SW480 (cell line): ENCODE results near the gene KREMEN2.
A peak's percentile ranks its signal among the peaks of the same experiment; 100 is the strongest.

Experiments used
- DNase-seq: peaks from one replicate; pipeline ENCODE4 v3.0.0-alpha.2; 2016; ENCODE audit warnings: low spot score

KREMEN2 gene

DNA sequence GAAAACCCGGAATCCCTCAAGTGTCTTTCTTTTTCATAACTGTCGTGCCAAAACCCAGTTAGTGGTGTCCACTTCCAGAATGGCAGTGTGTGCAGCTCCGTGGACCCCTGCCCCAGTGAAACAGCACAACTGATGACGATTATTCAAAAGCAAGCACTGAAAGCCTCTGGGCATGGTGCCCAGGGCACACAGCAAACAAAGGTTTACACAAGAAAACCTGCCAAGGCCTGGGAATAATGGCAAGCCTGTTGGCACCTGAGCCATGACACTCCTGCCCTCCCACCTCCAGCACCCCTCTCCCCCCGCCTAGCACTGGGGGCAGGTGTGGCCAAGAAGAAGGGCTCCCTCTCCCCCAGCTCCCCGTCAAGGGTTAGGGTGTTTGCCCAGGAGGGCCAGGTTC is 13.4 kb downstream of the KREMEN2 start:
- DNase-seq = no peak

GRCh38 chr16:2979669-2980226 is 15.7 kb downstream of the KREMEN2 start:
- no peak for DNase-seq

GRCh38 chr16:2980227-2981176 is 16.4 kb downstream of the KREMEN2 start, which contains the start of gene PKMYT1:
TSS of gene PKMYT1 (minus strand) at chr16:2980446. CDS start at chr16:2979657, 789 bp downstream.
- DNase-seq = peak; percentile 81

DNA sequence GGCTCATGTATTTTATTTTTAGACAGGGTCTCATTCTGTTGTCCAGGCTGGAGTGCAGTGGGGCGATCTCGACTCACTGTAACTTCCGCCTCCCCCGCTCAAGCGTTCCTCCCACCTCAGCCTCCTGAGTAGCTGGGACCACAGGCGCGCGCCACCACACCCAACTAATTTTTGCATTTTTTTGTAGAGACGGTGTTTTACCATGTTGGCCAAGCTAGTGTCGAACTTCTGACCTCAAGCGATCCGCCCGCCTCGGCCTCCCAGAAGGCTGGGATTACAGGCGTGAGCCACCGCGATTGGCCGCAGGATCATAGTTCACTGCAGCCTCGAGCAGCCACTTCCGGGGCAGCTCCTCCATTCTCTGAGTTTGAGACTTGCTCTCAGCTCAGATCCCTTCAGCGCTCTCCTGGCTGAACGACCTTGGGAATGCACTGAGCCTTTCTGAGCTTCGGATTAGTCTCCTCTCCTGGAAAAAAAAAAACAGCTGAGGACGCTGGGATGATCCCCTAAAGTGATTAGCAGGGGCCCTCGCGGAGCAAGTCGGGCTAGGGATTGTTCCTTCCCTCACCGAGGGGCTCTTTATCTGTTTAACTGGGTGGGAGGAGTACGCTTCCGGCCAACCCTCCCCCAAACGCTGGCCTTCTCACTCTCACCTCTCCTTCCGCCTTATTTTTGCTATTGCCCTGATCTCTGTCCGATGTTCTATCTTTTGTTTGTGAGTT is 17.3 kb downstream of the KREMEN2 start:
- no peak for DNase-seq

DNA sequence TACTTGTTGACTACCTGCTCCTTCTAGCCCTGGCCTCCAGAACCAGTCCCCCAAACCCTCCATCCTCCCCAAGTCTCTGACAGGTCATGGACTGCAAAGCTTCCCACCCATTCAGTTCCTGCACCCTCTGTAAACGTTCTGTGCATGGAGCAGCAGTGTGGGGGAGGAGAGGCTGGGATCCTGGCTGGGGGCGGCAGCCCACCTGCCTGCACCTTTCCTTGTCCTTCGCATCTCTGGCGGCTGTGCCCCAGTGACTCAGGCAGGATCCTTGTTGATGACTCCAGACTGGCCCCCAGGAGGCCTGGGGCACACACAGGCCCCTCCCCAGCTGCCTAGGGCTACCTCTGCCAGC is 17.8 kb downstream of the KREMEN2 start:
- DNase-seq = no peak

DNA sequence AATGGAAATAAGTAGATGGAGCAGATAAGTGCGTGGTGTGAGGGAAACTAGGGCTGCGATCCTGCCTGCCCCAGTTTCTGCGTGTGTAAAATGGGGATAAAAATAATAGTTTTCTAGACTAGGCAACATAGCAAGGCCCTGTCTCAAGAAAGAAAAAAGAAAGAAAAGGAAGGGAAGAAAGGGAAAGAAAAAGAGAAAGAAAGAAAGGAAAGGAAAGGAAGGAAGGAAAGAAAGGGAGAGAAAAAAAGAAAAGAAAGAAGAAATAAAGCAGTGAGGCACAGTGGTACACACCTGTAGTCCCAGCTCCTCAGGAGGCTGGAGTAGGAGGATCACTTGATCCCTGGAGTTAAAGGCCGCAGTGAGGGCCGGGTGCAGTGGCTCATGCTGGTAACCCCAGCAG is 18.3 kb downstream of the KREMEN2 start:
- no peak for DNase-seq

DNA sequence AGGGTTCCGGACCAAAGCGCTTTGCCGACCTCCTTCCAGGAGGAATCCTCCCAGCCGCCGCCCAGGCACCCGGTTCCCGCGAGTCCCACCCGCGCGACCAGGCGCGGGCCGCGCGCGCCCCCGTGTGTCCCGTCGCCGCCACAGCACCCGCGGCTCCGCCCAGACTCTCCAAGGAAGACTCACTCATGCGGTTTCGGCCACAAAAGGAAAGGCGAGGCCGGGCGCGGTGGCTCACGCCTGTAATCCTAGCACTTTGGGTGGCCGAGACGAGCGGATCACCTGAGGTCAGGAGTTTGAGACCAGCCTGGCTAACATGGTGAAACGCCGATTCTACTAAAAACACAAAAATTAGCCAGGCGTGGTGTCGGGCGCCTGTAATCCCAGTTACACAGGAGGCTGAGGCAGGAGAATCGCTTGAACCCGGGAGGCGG is 19.6 kb downstream of the KREMEN2 start:
- peak; percentile 72 for DNase-seq

DNA sequence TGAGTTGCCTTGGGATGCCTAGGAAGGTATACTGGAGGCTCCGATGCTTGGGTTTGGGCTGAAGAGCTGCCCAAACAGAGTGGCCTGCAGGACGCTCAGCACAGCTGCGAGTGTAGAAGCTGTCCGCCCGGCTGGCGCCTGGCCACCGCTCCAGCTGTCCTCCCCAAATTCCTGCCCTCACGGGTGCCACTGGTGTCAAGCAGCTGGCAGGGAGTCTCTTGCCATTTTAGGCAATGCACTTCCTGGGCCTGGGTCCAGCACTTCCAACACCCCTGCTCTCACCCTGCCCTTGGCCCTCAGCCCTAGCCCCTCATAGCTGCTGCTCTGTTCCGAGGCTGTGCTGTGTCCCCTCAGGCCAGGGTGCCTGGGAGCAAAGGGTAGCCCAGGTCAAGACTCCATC is 21.4 kb downstream of the KREMEN2 start:
- no peak for DNase-seq

DNA sequence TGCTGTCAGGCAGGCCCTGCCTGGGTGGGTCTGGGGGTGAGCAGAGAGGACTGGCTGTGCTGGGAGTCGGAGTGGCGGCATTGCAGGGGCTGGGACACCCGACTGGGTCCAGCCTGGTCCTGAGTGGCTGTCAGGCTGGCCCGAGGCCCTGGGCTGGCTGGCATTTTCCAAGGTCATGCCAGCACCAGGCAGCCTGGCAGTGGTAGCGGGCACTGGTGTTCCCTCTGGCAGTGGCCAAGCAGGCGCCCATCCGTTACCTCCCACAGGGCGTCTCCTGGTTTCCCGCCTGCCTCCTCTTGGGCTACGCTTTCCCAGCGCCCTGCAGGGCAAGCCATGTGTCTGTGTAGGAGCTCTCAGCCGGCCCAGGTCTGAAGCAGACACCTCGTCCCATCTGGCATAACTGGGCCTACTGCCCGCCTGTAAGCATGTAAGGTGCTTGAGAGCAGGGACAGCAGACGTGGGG is 21.8 kb downstream of the KREMEN2 start:
- DNase-seq = no peak

GRCh38 chr16:2986623-2987188 is 22.6 kb downstream of the KREMEN2 start:
- no peak for DNase-seq

- no peak for DNase-seq
These were observed 23.2 kb downstream of the KREMEN2 start for GRCh38 chr16:2987286-2987685.

DNA sequence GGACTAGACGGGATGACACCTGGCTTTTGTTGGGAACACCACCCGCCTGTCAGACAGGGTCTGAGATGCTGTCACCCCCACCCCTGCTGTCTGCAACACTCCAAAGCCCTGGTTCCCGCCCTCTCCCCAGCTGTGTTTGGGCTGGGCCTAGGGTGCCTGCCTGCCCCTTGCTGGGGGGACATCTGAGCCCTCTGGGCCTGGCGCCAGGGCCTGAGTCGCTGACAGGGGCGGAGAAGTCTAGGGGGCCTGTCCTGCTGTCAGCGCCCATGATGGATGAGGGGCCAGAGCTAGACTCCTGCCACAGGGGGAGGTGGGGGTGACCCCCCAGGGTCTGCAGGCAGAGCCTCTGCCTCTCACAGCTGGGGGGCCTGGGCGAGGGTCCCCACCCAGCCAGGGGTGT is 23.8 kb downstream of the KREMEN2 start:
- no peak for DNase-seq

DNA sequence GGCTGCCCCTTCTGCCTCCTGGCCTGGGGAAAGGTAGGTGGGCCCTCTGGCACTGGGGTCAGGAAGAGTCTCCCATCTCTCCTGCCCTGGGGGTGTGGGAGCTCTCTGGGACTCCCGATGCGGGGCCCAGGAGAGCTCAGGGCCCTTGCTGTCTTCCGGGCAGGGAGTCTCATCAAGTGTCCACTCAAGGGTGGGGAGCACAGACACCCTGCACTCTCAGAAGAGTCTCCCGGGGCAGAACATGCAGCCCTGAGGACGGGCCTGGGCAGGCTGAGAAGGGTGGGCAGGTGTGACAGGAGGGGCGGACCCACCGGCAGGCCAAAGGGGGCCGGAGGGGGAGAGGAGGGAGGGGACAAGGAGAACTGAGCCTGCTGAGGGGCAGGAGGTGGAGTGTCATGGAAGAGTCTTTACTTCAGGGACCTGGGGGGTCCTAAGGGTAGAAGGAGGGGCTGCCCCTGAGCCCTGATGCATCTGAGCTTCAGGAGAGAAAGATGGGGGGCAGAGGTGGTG is 24.6 kb downstream of the KREMEN2 start:
- no peak for DNase-seq

DNA sequence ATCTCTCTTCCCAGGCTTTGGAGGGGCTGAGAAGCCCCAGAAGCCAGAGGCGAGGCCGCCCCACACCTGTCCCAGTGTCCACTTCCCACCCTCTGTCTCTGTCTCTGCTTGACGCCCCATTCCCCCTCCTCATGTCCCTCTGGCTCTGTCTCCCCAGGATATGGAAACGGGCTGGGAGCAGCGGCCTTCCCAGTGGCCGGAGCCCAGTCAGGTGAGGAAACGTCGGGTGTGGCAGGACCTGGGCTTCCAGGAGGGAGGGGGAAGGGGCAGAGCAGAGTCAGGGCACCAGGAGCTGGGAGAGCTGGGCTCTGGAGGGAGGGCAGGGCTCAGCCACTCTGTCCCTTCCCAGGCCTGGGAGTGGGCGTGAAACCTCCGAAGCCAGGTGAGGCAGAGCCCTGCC is 26.8 kb downstream of the KREMEN2 start:
- peak; percentile 74 for DNase-seq

- DNase-seq = peak; percentile 78
These were observed 27.6 kb downstream of the KREMEN2 start for GRCh38 chr16:2991566-2992261.

DNA sequence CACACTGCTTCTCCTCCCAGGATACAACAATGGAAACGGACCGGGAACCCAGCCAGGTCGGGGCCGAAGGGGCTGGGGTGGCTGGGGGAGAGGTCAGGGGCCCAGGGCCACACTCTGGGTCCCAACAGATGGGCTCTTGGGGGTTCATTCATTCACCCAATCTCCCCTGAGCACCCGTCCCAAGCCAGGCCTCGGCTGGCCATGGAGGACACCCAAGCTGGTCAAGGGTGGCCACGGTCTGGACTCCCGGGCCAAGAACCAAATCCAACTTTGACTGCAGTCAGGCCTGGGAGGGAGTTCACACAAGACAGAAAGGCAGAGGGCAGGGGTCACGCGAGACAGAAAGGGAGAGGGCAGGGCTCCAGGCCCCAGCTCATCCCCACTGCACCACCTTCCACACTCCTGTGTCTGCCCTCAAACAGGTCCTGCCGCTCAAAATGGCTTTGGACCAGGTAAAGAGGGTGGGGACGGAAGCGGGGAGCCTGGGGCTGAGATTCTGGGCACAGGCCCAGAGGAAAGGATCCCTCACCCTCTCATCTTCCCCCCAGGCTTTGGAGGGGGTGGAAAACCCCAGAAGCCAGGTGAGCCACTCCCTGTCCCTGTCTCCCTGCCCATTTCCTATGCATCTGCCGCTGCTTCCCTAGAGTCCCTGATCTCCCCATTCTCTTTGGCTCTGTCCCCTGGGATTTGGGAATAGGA is 28.5 kb downstream of the KREMEN2 start:
- no peak for DNase-seq

DNA sequence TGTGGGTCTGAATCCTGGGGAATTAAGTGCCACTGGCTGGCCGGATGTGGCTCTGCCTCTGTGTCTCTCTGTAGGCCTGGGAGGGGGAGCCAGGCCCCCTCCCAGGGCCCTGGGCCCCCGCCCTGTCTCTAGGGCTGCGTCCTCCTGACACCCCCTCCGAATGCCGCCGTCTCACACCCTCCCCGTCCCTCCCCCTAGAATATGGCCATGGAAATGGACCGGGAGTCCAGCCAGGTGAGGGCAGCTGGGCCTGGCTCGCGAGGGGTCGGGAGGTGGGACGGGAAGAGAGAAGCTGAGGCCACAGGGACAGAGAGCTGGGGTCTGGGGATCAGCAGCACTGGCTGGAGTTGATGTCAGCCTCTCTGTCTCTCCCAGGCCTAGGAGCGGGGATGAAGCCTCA is 32.2 kb downstream of the KREMEN2 start:
- no peak for DNase-seq

- DNase-seq = no peak
These were observed 35.9 kb downstream of the KREMEN2 start for GRCh38 chr16:2999929-3000328.

DNA sequence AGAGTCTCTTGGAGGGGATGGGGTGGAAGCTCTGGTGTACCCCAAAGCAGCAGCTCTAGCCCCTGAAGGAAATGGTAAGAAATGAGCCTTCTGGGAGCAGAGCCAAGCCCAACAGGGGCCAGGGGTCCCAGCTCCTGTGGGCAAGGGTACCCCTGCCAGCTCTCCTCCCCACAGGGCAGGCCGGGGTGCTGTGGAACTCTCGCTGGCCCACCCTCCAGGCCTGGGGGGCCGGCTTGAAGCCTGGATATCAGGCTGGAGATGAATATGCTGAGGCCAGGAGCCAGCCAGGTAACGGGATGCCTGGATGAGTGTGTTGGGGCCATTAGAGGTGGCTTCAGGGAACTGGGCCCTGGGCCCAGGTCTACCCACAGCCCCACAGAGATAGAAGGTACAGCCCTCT is 36.5 kb downstream of the KREMEN2 start:
- DNase-seq = no peak

DNA sequence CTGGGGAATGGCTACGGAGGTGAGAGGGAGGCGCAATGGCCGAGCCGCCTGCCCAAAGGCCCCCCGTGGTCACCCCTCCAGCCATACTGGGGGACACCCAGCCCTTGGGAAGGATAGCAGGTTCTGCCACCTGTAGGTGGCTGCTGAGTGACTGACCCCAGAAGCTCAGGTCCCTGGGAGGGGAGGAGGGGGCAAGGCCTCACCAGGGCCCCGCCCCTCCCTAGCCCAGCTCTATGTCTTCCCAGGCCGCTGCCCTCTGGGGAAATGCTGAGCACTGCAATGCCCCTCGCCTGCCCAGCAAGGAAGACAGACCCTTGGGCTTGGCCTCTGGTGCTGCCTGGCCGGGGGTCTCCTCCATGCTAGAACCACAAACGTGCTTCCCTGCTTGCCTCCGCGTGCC is 37.2 kb downstream of the KREMEN2 start:
- no peak for DNase-seq
